Glomerular visceral epithelial cell (primary cell): ENCODE data around the gene QKI.

ENCODE experiments used
- DNase-seq: peaks from one replicate; pipeline ENCODE4 v3.0.0-alpha.2; 2016; ENCODE audit errors: extremely low spot score

QKI gene

GRCh38 chr6:163487606-163488005, 73.1 kb downstream of the QKI start:
- no peak for DNase-seq

GRCh38 chr6:163489584-163489983, 75.1 kb downstream of the QKI start:
- peak; percentile 41 for DNase-seq

- no peak for DNase-seq
Measured at GRCh38 chr6:163490826-163491577, 76.5 kb downstream of the QKI start.

GRCh38 chr6:163491737-163492300, 77.3 kb downstream of the QKI start:
- no peak for DNase-seq

- peak; percentile 24 for DNase-seq
Measured at GRCh38 chr6:163494279-163494727, 79.8 kb downstream of the QKI start.

- no peak for DNase-seq
Measured at GRCh38 chr6:163496205-163496604, 81.7 kb downstream of the QKI start.

GRCh38 chr6:163500105-163500504, 85.6 kb downstream of the QKI start:
- DNase-seq: no peak

- DNase-seq: no peak
Measured at GRCh38 chr6:163501026-163501425, 86.5 kb downstream of the QKI start.

GRCh38 chr6:163501439-163501838, 86.9 kb downstream of the QKI start:
- DNase-seq: no peak

GRCh38 chr6:163504984-163505640, 90.6 kb downstream of the QKI start:
- no peak for DNase-seq

- no peak for DNase-seq
Measured at GRCh38 chr6:163507965-163508364, 93.4 kb downstream of the QKI start.

- DNase-seq: no peak
Measured at GRCh38 chr6:163513003-163513402, 98.5 kb downstream of the QKI start.

- DNase-seq: no peak
Measured at GRCh38 chr6:163513570-163514166, 99.2 kb downstream of the QKI start.

GRCh38 chr6:163516908-163517307, 102.4 kb downstream of the QKI start:
- no peak for DNase-seq

GRCh38 chr6:163520956-163521355, 106.4 kb downstream of the QKI start:
- DNase-seq: no peak

GRCh38 chr6:163522033-163522432, 107.5 kb downstream of the QKI start:
- no peak for DNase-seq

- DNase-seq: peak; percentile 15
Measured at GRCh38 chr6:163525926-163526325, 111.4 kb downstream of the QKI start.

- peak; percentile 36 for DNase-seq
Measured at GRCh38 chr6:163526346-163526745, 111.8 kb downstream of the QKI start.

- no peak for DNase-seq
Measured at GRCh38 chr6:163527291-163527690, 112.8 kb downstream of the QKI start.

GRCh38 chr6:163529605-163530004, 115.1 kb downstream of the QKI start:
- DNase-seq: peak; percentile 85

- DNase-seq: no peak
Measured at GRCh38 chr6:163530406-163530805, 115.9 kb downstream of the QKI start.

- DNase-seq: no peak
Measured at GRCh38 chr6:163531122-163531521, 116.6 kb downstream of the QKI start.
